PFSK-1 (cell line): ENCODE data around the gene FKBP8.

ENCODE experiments used
- FOXP2 ChIP-seq: optimal IDR thresholded peaks from 2 replicates; pipeline ENCODE3; 2011; ENCODE audit warnings: borderline replicate concordance, control low read depth, inconsistent platforms; ENCODE audit not compliant: insufficient read depth; ENCODE audit errors: extremely low read length, extremely low read depth
- POLR2AphosphoS5 ChIP-seq: IDR thresholded peaks from 2 replicates; pipeline ENCODE4 v1.6.1; 2012; ENCODE audit warnings: low read depth, mild to moderate bottlenecking, control low read depth, low read length, moderate library complexity
- REST ChIP-seq, 2 experiments: IDR thresholded peaks; 2 replicates each; pipeline versions ENCODE4 v1.6.1 to v1.8.0; 2011 to 2012; ENCODE audit warnings: low read depth in 2 of 2, low read length in 2 of 2, control low read depth in 1 of 2, inconsistent platforms in 1 of 2, mild to moderate bottlenecking in 1 of 2, moderate library complexity in 1 of 2; ENCODE audit not compliant: insufficient read depth in 1 of 2
- SIN3A ChIP-seq: IDR thresholded peaks from 2 replicates; pipeline ENCODE4 v1.6.1; 2012; ENCODE audit warnings: mild to moderate bottlenecking, low read length, moderate library complexity, borderline replicate concordance; ENCODE audit not compliant: insufficient read depth
- TAF1 ChIP-seq: IDR thresholded peaks from 2 replicates; pipeline ENCODE4 v1.6.1; 2012; ENCODE audit warnings: low read length, control low read depth, borderline replicate concordance; ENCODE audit not compliant: insufficient read depth

The FKBP8 gene

DNA sequence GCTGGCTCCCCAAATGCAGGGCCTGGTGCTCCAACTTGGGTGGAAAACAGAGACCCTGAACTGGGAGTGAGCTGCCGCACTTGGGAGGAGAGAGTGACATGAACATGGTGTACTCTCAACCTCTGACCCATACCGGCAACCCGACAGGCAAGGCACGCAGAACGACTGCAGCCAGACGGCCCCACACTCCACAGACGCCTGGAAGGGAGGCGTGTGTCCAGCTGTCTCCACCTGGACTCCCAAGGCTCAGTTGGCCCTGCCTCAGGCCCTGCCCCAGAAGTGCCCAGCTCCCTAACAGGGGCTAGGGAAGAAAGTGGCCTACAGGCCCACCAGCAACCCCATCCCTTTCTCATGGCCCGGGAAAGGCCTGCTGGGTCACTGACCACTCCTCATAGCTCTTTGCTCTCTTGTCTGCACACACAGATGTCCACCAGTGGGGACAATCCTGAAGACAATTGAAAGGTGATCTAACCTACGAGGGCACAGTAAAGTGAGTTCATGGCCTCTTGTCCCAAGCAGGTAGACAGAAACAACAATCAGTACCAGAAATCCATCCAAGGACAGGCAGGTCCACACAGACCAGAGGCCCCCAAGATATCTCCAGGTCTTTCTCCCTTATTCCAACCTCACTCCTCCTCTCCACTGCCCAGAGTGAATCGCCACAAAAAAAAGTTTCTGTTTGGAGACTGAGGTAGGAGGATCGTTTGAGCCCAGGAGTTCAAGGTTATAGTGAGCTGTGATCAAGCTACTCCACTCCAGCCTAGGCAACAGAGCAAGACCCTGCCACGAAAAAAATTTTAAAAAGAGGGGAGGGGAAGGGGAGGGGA, 49.7 kb downstream of the FKBP8 start:
- TF ChIP-seq SIN3A: no peak
- no peak for TF ChIP-seq TAF1

DNA sequence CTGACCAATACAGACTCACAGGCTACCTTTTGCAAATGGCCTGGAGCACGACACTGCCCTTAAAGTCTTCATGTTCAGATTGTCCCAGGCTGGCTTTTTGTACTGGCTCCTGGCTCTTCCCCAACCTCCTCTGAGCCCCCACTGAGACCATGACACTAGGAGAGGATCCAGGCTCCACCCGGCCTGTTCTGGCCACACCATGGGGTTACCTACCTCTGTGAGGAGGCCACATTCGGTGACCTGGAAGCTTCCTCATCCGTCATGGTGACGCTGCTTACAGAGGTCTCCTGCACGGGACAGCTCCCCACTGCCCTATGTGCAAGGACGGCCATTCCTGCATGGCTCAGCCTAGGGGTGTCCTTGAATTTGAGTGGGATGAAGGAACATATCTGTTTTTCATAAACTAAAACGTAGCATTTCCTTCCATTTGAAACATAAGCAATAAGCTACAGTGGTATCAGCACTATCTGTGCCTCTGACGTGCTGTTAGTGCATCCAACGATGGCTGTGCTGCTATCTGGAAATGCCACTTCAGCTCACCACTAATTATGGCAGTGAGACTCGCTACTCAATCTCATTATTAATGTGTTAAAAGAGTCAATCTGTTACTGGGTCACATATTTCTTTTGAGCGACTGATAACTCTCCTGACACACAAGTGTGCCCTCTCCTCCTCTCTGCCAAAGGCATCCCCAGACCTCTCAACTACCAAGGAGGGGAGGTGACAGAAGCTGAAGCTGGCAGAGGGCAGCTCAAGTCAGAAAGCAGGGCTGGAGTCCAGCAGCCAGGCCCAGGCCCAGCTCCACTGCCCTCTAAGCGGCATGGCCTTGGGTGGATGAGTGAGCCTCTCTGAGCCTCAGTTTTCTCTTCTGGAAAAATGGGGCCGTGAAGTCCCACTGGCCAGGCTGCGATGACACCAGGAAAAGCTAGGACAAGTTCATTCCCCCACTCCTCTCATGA, 51.1 kb downstream of the FKBP8 start:
- no peak for TF ChIP-seq REST (IDR thresholded peaks at IDR 0.05; ENCODE audit: insufficient read depth in 1 of 2, low read depth in 2 of 2, low read length in 2 of 2)
- no peak for TF ChIP-seq POLR2AphosphoS5
- no peak for TF ChIP-seq SIN3A
- no peak for TF ChIP-seq FOXP2

- TF ChIP-seq FOXP2: no peak
- TF ChIP-seq POLR2AphosphoS5: no peak
- TF ChIP-seq REST (IDR thresholded peaks at IDR 0.05; ENCODE audit: insufficient read depth in 1 of 2, low read depth in 2 of 2, low read length in 2 of 2): no peak
- TF ChIP-seq SIN3A: no peak
- TF ChIP-seq TAF1: no peak
Measured at GRCh38 chr19:18490728-18491127, 52.6 kb downstream of the FKBP8 start.

- TF ChIP-seq FOXP2: no peak
- no peak for TF ChIP-seq SIN3A
- TF ChIP-seq TAF1: no peak
- no peak for TF ChIP-seq POLR2AphosphoS5
- TF ChIP-seq REST (IDR thresholded peaks at IDR 0.05; ENCODE audit: insufficient read depth in 1 of 2, low read depth in 2 of 2, low read length in 2 of 2): no peak
Measured at GRCh38 chr19:18489627-18490184, 53.7 kb downstream of the FKBP8 start.

- TF ChIP-seq FOXP2 (no peak), REST (IDR thresholded peaks at IDR 0.05; ENCODE audit: insufficient read depth in 1 of 2, low read depth in 2 of 2, low read length in 2 of 2) (no peak), SIN3A (no peak), POLR2AphosphoS5 (no peak), TAF1 (no peak)
Measured at GRCh38 chr19:18488838-18489626, 54.3 kb downstream of the FKBP8 start.
